ENCODE data around the gene TFF2. TPM values are rescaled to one million over a fixed set of nuclear protein-coding genes. Genes with fewer than 3 reads are reported as not detected.

The TFF2 gene
- polyA plus RNA-seq, 3 donors: not detected

- Mint-ChIP-seq H3K4me3 (no peak overlapping the region), H3K9me3 (peaks cover 11 to 20% (median 15%) of the 10 kb centered on the region in 7 donors), H3K4me1 (peaks cover 39% of the 10 kb centered on the region), H3K36me3 (no peaks in the 10 kb centered on the region), H3K27ac (no peak overlapping the region), H3K27me3 (ENCODE audit: low read depth in 3 of 3) (peaks cover 1 to 2% (median 2%) of the 10 kb centered on the region in 3 donors)
- intact Hi-C loops (cut with micrococcal nuclease): loop anchor here in 1 of 2 donors (5.0 kb wide), 1 partner anchor 66 kb away; no protein-coding TSS in a partner anchor
- no CpG with 5 or more reads among the region's 1 CpG for WGBS (ENCODE audit: insufficient coverage)
- TF ChIP-seq CTCF (IDR thresholded peaks at IDR 0.05): peak; percentile 56
- peak; percentile 10 to 15 (median 14) for DNase-seq
- Histone ChIP-seq H3K4me2 (replicated peaks; ENCODE audit: extremely low read depth, low read length, poor library complexity, severe bottlenecking) (no peak overlapping the region), H4K20me1 (ENCODE audit: insufficient read depth, low read length) (no peaks in the 10 kb centered on the region), H3K9me3 (replicated peaks in 1 of 2; ENCODE audit: control insufficient read depth in 1 of 2, insufficient read depth in 1 of 2, low read length in 2 of 2) (peaks cover 19 to 29% of the 10 kb centered on the region in 2 donors), H3K27me3 (ENCODE audit: control insufficient read depth in 2 of 2, insufficient read depth in 2 of 2, low read length in 2 of 2) (no peaks in the 10 kb centered on the region), H3K9ac (ENCODE audit: insufficient read depth, low read length, poor library complexity, severe bottlenecking) (no peak overlapping the region), H3K27ac (ENCODE audit: low read depth in 1 of 2, low read length in 2 of 2) (no peak overlapping the region), H3K4me3 (replicated peaks in 1 of 3; ENCODE audit: low read depth in 2 of 3, low read length in 3 of 3) (no peak overlapping the region), H3K79me2 (ENCODE audit: insufficient read depth, low read length) (no peaks in the 10 kb centered on the region), H3K4me1 (ENCODE audit: control insufficient read depth in 1 of 2, insufficient read depth in 2 of 2, low read length in 2 of 2) (peaks cover 10 to 21% of the 10 kb centered on the region in 2 donors), H3K36me3 (replicated peaks in 1 of 2; ENCODE audit: control insufficient read depth in 1 of 2, insufficient read depth in 2 of 2, low read length in 2 of 2) (no peaks in the 10 kb centered on the region), H2AFZ (ENCODE audit: insufficient read depth, low read depth, low read length, poor library complexity, severe bottlenecking) (no peak overlapping the region)
These were observed 30.7 kb upstream of the TFF2 start for GRCh38 chr21:42381347-42381984.

GRCh38 chr21:42379426-42380215, 28.8 kb upstream of the TFF2 start:
- TF ChIP-seq CTCF (IDR thresholded peaks at IDR 0.05): no peak
- WGBS (ENCODE audit: insufficient coverage): 81% methylated on average over 14 of the region's 17 CpGs
- Histone ChIP-seq H3K27me3 (ENCODE audit: control insufficient read depth in 2 of 2, insufficient read depth in 2 of 2, low read length in 2 of 2) (no peaks in the 10 kb centered on the region), H3K27ac (ENCODE audit: low read depth in 1 of 2, low read length in 2 of 2) (no peak overlapping the region), H3K4me2 (replicated peaks; ENCODE audit: extremely low read depth, low read length, poor library complexity, severe bottlenecking) (no peak overlapping the region), H3K9me3 (replicated peaks in 1 of 2; ENCODE audit: control insufficient read depth in 1 of 2, insufficient read depth in 1 of 2, low read length in 2 of 2) (peaks cover 12 to 20% of the 10 kb centered on the region in 2 donors), H2AFZ (ENCODE audit: insufficient read depth, low read depth, low read length, poor library complexity, severe bottlenecking) (no peak overlapping the region), H3K36me3 (replicated peaks in 1 of 2; ENCODE audit: control insufficient read depth in 1 of 2, insufficient read depth in 2 of 2, low read length in 2 of 2) (no peaks in the 10 kb centered on the region), H3K4me1 (ENCODE audit: control insufficient read depth in 1 of 2, insufficient read depth in 2 of 2, low read length in 2 of 2) (peaks cover 0 to 5% of the 10 kb centered on the region in 2 donors), H3K4me3 (replicated peaks in 1 of 3; ENCODE audit: low read depth in 2 of 3, low read length in 3 of 3) (no peak overlapping the region), H3K9ac (ENCODE audit: insufficient read depth, low read length, poor library complexity, severe bottlenecking) (no peak overlapping the region), H3K79me2 (ENCODE audit: insufficient read depth, low read length) (no peaks in the 10 kb centered on the region), H4K20me1 (ENCODE audit: insufficient read depth, low read length) (no peaks in the 10 kb centered on the region)
- peaks cover 7 to 14% (median 13%) of the 10 kb centered on the region in 7 donors for H3K9me3 Mint-ChIP-seq
- H3K4me1 Mint-ChIP-seq: peaks cover 24% of the 10 kb centered on the region
- H3K27ac Mint-ChIP-seq: no peak overlapping the region
- peak in 2 of 3 donors; percentile 9 to 16 for DNase-seq
- no peaks in the 10 kb centered on the region for H3K36me3 Mint-ChIP-seq
- H3K27me3 Mint-ChIP-seq (ENCODE audit: low read depth in 3 of 3): peaks cover 3 to 7% (median 4%) of the 10 kb centered on the region in 3 donors
- peak overlapping the region in 1 of 2 donors; percentile 64 for H3K4me3 Mint-ChIP-seq
- intact Hi-C loops (cut with micrococcal nuclease): loop anchor here in 1 of 2 donors (5.0 kb wide), 1 partner anchor 68 kb away; no protein-coding TSS in a partner anchor

Measured in CD14-positive monocyte (primary cell).